DLD1 (cell line): Measurements from ENCODE around the gene THRB.

Source experiments
- in situ Hi-C: cut with HindIII; loops from 2 replicates; pipeline ENCODE4 v1.10.0; 2017; ENCODE audit warnings: low sequenced_read_pairs

Gene THRB

GRCh38 chr3:24357635-24358034, 137.0 kb downstream of the THRB start:
- in situ Hi-C loops, result no loop called here

- in situ Hi-C loops, result no loop called here
Measured at GRCh38 chr3:24355806-24356205, 138.8 kb downstream of the THRB start.

- in situ Hi-C loops, result no loop called here
Measured at GRCh38 chr3:24354230-24354629, 140.4 kb downstream of the THRB start.

- in situ Hi-C loops, result no loop called here
Measured at GRCh38 chr3:24352893-24353553, 141.6 kb downstream of the THRB start.

- in situ Hi-C loops, result no loop called here
Measured at GRCh38 chr3:24351779-24352469, 142.7 kb downstream of the THRB start.

- in situ Hi-C loops, result no loop called here
Measured at GRCh38 chr3:24349367-24350019, 145.2 kb downstream of the THRB start.

GRCh38 chr3:24348348-24348747, 146.3 kb downstream of the THRB start:
- in situ Hi-C loops, result no loop called here

- in situ Hi-C loops, result no loop called here
Measured at GRCh38 chr3:24344784-24345439, 149.7 kb downstream of the THRB start.

GRCh38 chr3:24343084-24343783, 151.4 kb downstream of the THRB start:
- in situ Hi-C loops, result no loop called here

- in situ Hi-C loops, result no loop called here
Measured at GRCh38 chr3:24342275-24342674, 152.4 kb downstream of the THRB start.

GRCh38 chr3:24341668-24342067, 153.0 kb downstream of the THRB start:
- in situ Hi-C loops, result no loop called here

- in situ Hi-C loops, result no loop called here
Measured at GRCh38 chr3:24340966-24341365, 153.7 kb downstream of the THRB start.

- in situ Hi-C loops, result no loop called here
Measured at GRCh38 chr3:24340161-24340560, 154.5 kb downstream of the THRB start.

- in situ Hi-C loops, result no loop called here
Measured at GRCh38 chr3:24339266-24339825, 155.3 kb downstream of the THRB start.

GRCh38 chr3:24338409-24339130, 156.1 kb downstream of the THRB start:
- in situ Hi-C loops, result no loop called here

- in situ Hi-C loops, result no loop called here
Measured at GRCh38 chr3:24336101-24336500, 158.5 kb downstream of the THRB start.

GRCh38 chr3:24332092-24332491, 162.6 kb downstream of the THRB start:
- in situ Hi-C loops, result no loop called here

GRCh38 chr3:24323272-24323671, 171.4 kb downstream of the THRB start:
- in situ Hi-C loops, result no loop called here

- in situ Hi-C loops, result no loop called here
Measured at GRCh38 chr3:24320601-24321000, 174.0 kb downstream of the THRB start.

- in situ Hi-C loops, result no loop called here
Measured at GRCh38 chr3:24318677-24319287, 175.9 kb downstream of the THRB start.
